ENCODE data around the gene RNF207. TPM values are rescaled to one million over a fixed set of nuclear protein-coding genes. Genes with fewer than 3 reads are reported as not detected.

RNF207 gene
- total RNA-seq, 4 donors from 2014 or later: 10.8 to 43.2 (median 20.2) TPM

- no peak for DNase-seq (ENCODE audit: extremely low spot score)
- Histone ChIP-seq H3K27ac (replicated peaks in 1 of 4) (no peak overlapping the region), H3K4me3 (no peak overlapping the region), H3K36me3 (no peaks in the 10 kb centered on the region), H3K9me3 (no peaks in the 10 kb centered on the region), H3K4me1 (peaks cover 23 to 60% (median 49%) of the 10 kb centered on the region in 4 donors), H3K27me3 (peaks cover 0 to 38% (median 8%) of the 10 kb centered on the region in 4 donors)
- intact Hi-C loops (cut with DNase I): no loop called here
- 87% methylated on average over 15 of the region's 15 CpGs for WGBS
- no peak for TF ChIP-seq POLR2A (IDR thresholded peaks at IDR 0.05; ENCODE audit: low read depth)
- TF ChIP-seq POLR2AphosphoS5 (IDR thresholded peaks at IDR 0.05): no peak
- no peak for TF ChIP-seq CTCF (IDR thresholded peaks at IDR 0.05)
- TF ChIP-seq EP300 (IDR thresholded peaks at IDR 0.05): no peak
These were observed 59.2 kb downstream of the RNF207 start for GRCh38 chr1:6265151-6265550.

- H3K27me3 ChIP-seq: peaks cover 0 to 25% (median under 1%) of the 10 kb centered on the region in 4 donors
- H3K4me1 ChIP-seq: peaks cover 19 to 53% (median 45%) of the 10 kb centered on the region in 4 donors
- no peak overlapping the region for H3K27ac ChIP-seq (replicated peaks in 1 of 4)
- no peaks in the 10 kb centered on the region for H3K9me3 ChIP-seq
- H3K4me3 ChIP-seq: no peak overlapping the region
- no peaks in the 10 kb centered on the region for H3K36me3 ChIP-seq
- TF ChIP-seq CTCF (IDR thresholded peaks at IDR 0.05) (no peak), POLR2AphosphoS5 (IDR thresholded peaks at IDR 0.05) (no peak), EP300 (IDR thresholded peaks at IDR 0.05) (no peak), POLR2A (IDR thresholded peaks at IDR 0.05; ENCODE audit: low read depth) (no peak)
- no peak for DNase-seq (ENCODE audit: extremely low spot score)
- intact Hi-C loops (cut with DNase I): no loop called here
- WGBS: 94% methylated on average over 8 of the region's 11 CpGs
These were observed 60.7 kb downstream of the RNF207 start for GRCh38 chr1:6266641-6267040.

DNA sequence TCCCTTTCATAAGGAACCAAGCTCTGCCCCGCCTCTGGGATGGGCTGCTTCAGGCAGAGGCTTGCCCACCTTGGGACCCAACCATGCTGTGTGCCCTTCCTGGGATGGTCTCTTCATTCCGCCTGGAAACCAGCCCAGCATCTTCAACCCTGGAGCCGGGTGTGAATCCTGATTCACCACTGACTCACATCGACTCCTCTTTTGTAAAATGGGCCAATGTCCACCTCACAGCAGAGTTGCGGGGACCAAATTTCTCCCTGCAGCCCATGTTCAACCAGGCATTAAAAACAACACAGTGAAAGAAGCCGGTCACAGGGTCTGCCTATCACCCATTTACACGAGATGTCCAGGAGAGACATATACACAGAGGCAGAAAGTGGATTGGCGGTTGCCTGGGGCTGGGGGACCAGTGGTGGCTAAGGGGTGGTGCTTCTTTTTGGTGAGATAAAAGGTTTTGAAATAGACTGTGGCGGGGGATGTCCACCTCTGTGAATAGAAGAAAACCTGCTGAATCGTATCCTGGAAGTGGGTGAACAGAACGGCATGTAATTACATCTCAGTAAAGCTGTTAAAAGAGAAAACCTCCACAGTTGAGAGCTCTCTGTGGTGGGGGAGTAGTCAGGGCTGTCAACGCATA lies 61.9 kb downstream of the RNF207 start:
- Histone ChIP-seq H3K4me1 (peaks cover 9 to 42% (median 41%) of the 10 kb centered on the region in 4 donors), H3K9me3 (no peaks in the 10 kb centered on the region), H3K4me3 (no peak overlapping the region), H3K27ac (replicated peaks in 1 of 4) (no peak overlapping the region), H3K36me3 (no peaks in the 10 kb centered on the region), H3K27me3 (peaks cover 0 to 14% (median 0%) of the 10 kb centered on the region in 4 donors)
- 79% methylated on average over 10 of the region's 12 CpGs for WGBS
- intact Hi-C loops (cut with DNase I): no loop called here
- TF ChIP-seq POLR2AphosphoS5 (IDR thresholded peaks at IDR 0.05) (no peak), CTCF (IDR thresholded peaks at IDR 0.05) (no peak), POLR2A (IDR thresholded peaks at IDR 0.05; ENCODE audit: low read depth) (no peak), EP300 (IDR thresholded peaks at IDR 0.05) (no peak)
- DNase-seq (ENCODE audit: extremely low spot score): no peak

- Histone ChIP-seq H3K36me3 (no peaks in the 10 kb centered on the region), H3K9me3 (no peaks in the 10 kb centered on the region), H3K4me1 (peaks cover 7 to 42% (median 36%) of the 10 kb centered on the region in 4 donors), H3K4me3 (no peak overlapping the region), H3K27ac (replicated peaks in 1 of 4) (no peak overlapping the region), H3K27me3 (peaks cover 0 to 9% (median 0%) of the 10 kb centered on the region in 4 donors)
- intact Hi-C loops (cut with DNase I): no loop called here
- 94% methylated on average over 18 of the region's 21 CpGs for WGBS
- no peak for DNase-seq (ENCODE audit: extremely low spot score)
- TF ChIP-seq POLR2A (IDR thresholded peaks at IDR 0.05; ENCODE audit: low read depth) (no peak), EP300 (IDR thresholded peaks at IDR 0.05) (no peak), POLR2AphosphoS5 (IDR thresholded peaks at IDR 0.05) (no peak), CTCF (IDR thresholded peaks at IDR 0.05) (no peak)
These were observed 62.5 kb downstream of the RNF207 start for GRCh38 chr1:6268415-6268814.

All from esophagus muscularis mucosa (tissue), 4 donors.